GM12878 (cell line): ENCODE results near the gene RNF13. TPM values are rescaled to one million over a fixed set of nuclear protein-coding genes. Genes with fewer than 3 reads are reported as not detected.

Experiments
- BCL11A ChIP-seq: IDR thresholded peaks from 2 replicates; pipeline ENCODE4 v1.6.1; 2011; ENCODE audit warnings: low read depth, low read length
- CBX3 ChIP-seq: fragments of 200-600 bp; sonication (generic); IDR thresholded peaks from 2 replicates; pipeline ENCODE4 v1.6.1; 2016; ENCODE audit warnings: low read depth, borderline replicate concordance
- FOXK2 ChIP-seq: fragments of 450-650 bp; IDR thresholded peaks from 2 replicates; pipeline ENCODE4 v1.6.1; 2017; ENCODE audit warnings: mild to moderate bottlenecking, moderate library complexity
- IRF3 ChIP-seq: fragments of 450-650 bp; IDR thresholded peaks from 2 replicates; pipeline ENCODE4 v1.6.1; 2014; ENCODE audit warnings: mild to moderate bottlenecking
- IRF4 ChIP-seq: IDR thresholded peaks from 2 replicates; pipeline ENCODE4 v1.6.1; 2011; ENCODE audit warnings: low read depth, low read length
- LARP7 ChIP-seq: fragments of 450-650 bp; IDR thresholded peaks from 2 replicates; pipeline ENCODE4 v1.6.1; 2017; ENCODE audit warnings: mild to moderate bottlenecking
- NR2C1 ChIP-seq: fragments of 450-650 bp; IDR thresholded peaks from 2 replicates; pipeline ENCODE4 v1.6.1; 2017; ENCODE audit warnings: antibody characterized with exemption, mild to moderate bottlenecking, moderate library complexity
- POU2F2 ChIP-seq: IDR thresholded peaks from 3 replicates; pipeline ENCODE4 v1.6.1; 2011; ENCODE audit warnings: low read depth, mild to moderate bottlenecking, low read length, borderline replicate concordance
- RB1 ChIP-seq: fragments of 450-650 bp; formaldehyde crosslinking; IDR thresholded peaks from 2 replicates; pipeline ENCODE4 v1.6.1; 2017; ENCODE audit warnings: mild to moderate bottlenecking, borderline replicate concordance
- RELA ChIP-seq: fragments of 450-650 bp; IDR thresholded peaks from 2 replicates; pipeline ENCODE4 v1.8.0; 2014; ENCODE audit warnings: borderline replicate concordance; ENCODE audit not compliant: partially characterized antibody
- RELB ChIP-seq: fragments of 450-650 bp; IDR thresholded peaks from 2 replicates; pipeline ENCODE4 v1.6.1; 2017; ENCODE audit warnings: low read depth, mild to moderate bottlenecking, moderate library complexity
- REST ChIP-seq: IDR thresholded peaks from 2 replicates; pipeline ENCODE4 v1.6.1; 2012; ENCODE audit warnings: mild to moderate bottlenecking, low read depth, low read length
- RUNX3 ChIP-seq: IDR thresholded peaks from 2 replicates; pipeline ENCODE4 v1.6.1; 2012; ENCODE audit warnings: low read length, inconsistent platforms
- STAT1 ChIP-seq: fragments of 450-650 bp; conservative IDR thresholded peaks from 2 replicates; pipeline ENCODE4 v1.6.1; 2014; ENCODE audit warnings: antibody characterized with exemption, mild to moderate bottlenecking
- TAF1 ChIP-seq: IDR thresholded peaks from 2 replicates; pipeline ENCODE4 v1.6.1; 2011; ENCODE audit warnings: mild to moderate bottlenecking, low read depth, low read length, borderline replicate concordance
- WRNIP1 ChIP-seq: IDR thresholded peaks from 2 replicates; pipeline ENCODE4 v1.6.1; 2011; ENCODE audit warnings: low read depth, low read length, improper control_type of control experiment, borderline replicate concordance
- ZNF217 ChIP-seq: fragments of 450-650 bp; IDR thresholded peaks from 2 replicates; pipeline ENCODE4 v1.6.1; 2017; ENCODE audit warnings: antibody characterized with exemption, mild to moderate bottlenecking
- ZNF274 ChIP-seq: IDR thresholded peaks from one replicate; pipeline ENCODE4 v1.8.0; 2011; ENCODE audit not compliant: insufficient read length, insufficient read depth
- ZNF384 ChIP-seq: IDR thresholded peaks from 2 replicates; pipeline ENCODE4 v1.6.1; 2012; ENCODE audit warnings: low read depth, mild to moderate bottlenecking, low read length, improper control_type of control experiment, borderline replicate concordance
- polyA plus RNA-seq, 11 experiments: library from polyadenylated mRNA; depleted of rRNA in 4 of 11; unstranded in 6 of 11; stranded (reverse) in 5 of 11; fragments of >200 nt; fragmentation: Nextera tagmentation in 4 of 11; fragmentation: Illumina TruSeq in 1 of 11; extraction: Ambion mirVana in 4 of 11; extraction: Trizol in 1 of 11; gene quantifications; 1 replicate in 1 of 11; 2 replicates in 10 of 11; pipeline versions ENCODE4 v1.2.1 to v1.2.3, GENCODE V29; 2011 to 2016; ENCODE audit warnings: inconsistent platforms in 2 of 11, missing spikeins in 2 of 11, low read depth in 1 of 11
- total RNA-seq, 4 experiments: library from RNA; depleted of rRNA in 3 of 4; stranded (reverse); fragments of >200 nt in 3 of 4; fragmentation: Illumina TruSeq in 1 of 4; extraction: Trizol in 1 of 4; gene quantifications; 2 replicates each; pipeline versions ENCODE4 v1.2.1 to v1.2.3, GENCODE V29; 2013 to 2021
- TF ChIP-seq, protein P1 (sequence below): fragments of 450-650 bp; IDR thresholded peaks from 2 replicates; pipeline ENCODE4 v1.6.1; 2018; ENCODE audit warnings: mild to moderate bottlenecking, low read depth, moderate library complexity; ENCODE audit not compliant: partially characterized antibody

RNF13 gene
- total and polyA plus RNA-seq, 10 of the 15 experiments (the other 5 are each of a cell fraction or from before 2014, with no cell fraction given), result 18.9 to 73.4 (median 36.7) TPM

DNA sequence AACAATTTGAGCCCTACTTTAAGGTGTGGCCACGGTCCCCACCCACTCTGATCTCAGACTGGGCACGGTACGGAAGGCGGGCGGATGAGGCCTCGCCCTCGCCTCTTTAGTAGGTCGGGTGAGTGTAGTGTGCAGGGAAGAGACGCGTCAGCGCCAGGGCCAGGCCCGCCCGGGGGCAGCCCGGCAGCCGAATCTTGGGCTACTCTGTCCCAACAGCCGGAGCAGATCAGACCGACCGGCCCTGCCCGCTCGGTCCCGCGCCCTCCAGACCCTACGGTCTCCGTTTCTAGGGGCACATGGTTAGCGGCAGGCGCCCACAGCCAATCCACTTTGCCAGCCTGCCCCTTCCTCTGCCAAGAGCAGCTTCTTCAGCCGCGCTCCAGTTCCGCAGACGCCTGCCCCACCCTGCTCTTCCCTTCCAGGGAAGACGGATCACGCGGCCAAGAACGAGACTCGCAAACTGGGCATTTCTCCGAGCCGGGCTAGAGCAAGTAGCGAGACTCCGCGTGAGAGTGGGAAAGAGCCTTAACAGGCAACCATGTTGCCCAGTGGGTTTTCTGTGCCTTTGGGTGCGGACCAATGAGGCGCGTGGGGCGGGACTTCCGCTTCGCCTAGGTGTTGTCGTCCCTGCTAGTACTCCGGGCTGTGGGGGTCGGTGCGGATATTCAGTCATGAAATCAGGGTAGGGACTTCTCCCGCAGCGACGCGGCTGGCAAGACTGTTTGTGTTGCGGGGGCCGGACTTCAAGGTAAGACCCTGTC is at the start of gene RNF13 (continued):
- no peak for TF ChIP-seq IRF4
- TF ChIP-seq ZNF384, result no peak
- TF ChIP-seq, protein P1, sequence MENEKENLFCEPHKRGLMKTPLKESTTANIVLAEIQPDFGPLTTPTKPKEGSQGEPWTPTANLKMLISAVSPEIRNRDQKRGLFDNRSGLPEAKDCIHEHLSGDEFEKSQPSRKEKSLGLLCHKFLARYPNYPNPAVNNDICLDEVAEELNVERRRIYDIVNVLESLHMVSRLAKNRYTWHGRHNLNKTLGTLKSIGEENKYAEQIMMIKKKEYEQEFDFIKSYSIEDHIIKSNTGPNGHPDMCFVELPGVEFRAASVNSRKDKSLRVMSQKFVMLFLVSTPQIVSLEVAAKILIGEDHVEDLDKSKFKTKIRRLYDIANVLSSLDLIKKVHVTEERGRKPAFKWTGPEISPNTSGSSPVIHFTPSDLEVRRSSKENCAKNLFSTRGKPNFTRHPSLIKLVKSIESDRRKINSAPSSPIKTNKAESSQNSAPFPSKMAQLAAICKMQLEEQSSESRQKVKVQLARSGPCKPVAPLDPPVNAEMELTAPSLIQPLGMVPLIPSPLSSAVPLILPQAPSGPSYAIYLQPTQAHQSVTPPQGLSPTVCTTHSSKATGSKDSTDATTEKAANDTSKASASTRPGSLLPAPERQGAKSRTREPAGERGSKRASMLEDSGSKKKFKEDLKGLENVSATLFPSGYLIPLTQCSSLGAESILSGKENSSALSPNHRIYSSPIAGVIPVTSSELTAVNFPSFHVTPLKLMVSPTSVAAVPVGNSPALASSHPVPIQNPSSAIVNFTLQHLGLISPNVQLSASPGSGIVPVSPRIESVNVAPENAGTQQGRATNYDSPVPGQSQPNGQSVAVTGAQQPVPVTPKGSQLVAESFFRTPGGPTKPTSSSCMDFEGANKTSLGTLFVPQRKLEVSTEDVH, result no peak
- TF ChIP-seq ZNF217, result no peak
- TF ChIP-seq FOXK2, result no peak
- peak; percentile 35; the same call in 1 of the 2 replicates for TF ChIP-seq STAT1
- peak; percentile 8 for TF ChIP-seq RELA
- no peak for TF ChIP-seq WRNIP1
- TF ChIP-seq IRF3, result peak; percentile 94
- peak; percentile 43; the same call in 1 of the 3 replicates for TF ChIP-seq POU2F2
- peak; percentile 73; the same call in 1 of the 2 replicates for TF ChIP-seq TAF1
- peak; percentile 20; the same call in 1 of the 2 replicates for TF ChIP-seq RB1
- TF ChIP-seq NR2C1, result no peak
- TF ChIP-seq BCL11A, result no peak
- TF ChIP-seq CBX3, result no peak
- 0 out of 2 replicates have a peak, but pooled peaks have one; percentile 25 for TF ChIP-seq LARP7
- no peak for TF ChIP-seq REST
- no peak for TF ChIP-seq RUNX3
- TF ChIP-seq RELB, result 0 out of 2 replicates have a peak, but pooled peaks have one; percentile 42
- TF ChIP-seq ZNF274, result no peak
